ENCODE measurements around the gene AGMAT. TPM values are rescaled to one million over a fixed set of nuclear protein-coding genes. Genes with fewer than 3 reads are reported as not detected.

Gene AGMAT
- total RNA-seq, 1 donor from 2014 or later, result 58.0 TPM

DNA sequence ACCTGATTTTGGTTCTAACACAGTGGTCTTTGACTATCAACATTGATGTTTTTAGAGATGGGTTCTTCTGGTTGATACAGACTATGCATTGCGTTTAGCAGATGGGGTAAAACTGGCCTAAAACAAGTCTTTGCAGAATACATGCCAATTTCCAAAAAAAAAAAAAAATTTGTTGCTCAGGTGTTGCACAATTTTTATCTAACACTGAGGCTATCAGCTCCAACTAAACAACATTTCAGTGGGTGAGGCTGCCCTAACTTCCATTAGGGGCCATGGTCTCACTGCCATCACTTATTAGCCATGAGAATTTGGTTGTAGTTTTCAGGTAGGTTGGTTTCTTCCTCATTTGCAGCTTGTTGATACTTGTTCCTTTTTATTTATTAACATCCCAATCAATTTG lies 14.0 kb downstream of the AGMAT start:
- DNase-seq (ENCODE audit: low spot score), result no peak
- no peak for ATAC-seq

- ATAC-seq (no peak), DNase-seq (ENCODE audit: low spot score) (no peak)
These were observed 16.3 kb downstream of the AGMAT start for GRCh38 chr1:15568387-15569073.

- DNase-seq (ENCODE audit: low spot score) (peak; percentile 61), ATAC-seq (peak; percentile 91)
These were observed 25.6 kb downstream of the AGMAT start for GRCh38 chr1:15559189-15559810.

GRCh38 chr1:15558516-15558915 lies 26.3 kb downstream of the AGMAT start:
- DNase-seq (ENCODE audit: low spot score) (no peak), ATAC-seq (no peak)

DNA sequence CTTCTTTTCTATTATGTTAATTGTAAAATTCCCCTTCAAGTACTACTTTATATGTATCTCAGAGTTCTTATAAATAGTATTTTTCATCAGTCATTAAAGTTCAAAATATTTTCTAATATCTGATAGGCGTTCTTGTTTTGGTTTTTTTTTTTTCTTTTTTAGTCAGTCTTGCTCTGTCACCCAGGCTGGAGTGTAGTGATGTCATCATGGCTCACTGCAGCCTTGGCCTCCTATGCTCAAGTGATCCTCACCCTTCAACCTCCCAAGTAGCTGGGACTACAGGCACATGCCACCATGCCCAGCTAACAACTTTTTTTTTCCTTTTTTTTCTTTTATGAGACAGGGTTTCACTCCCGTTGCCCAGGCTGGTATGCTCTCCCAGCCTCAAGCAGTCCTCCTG lies 27.3 kb downstream of the AGMAT start:
- DNase-seq (ENCODE audit: low spot score), result peak; percentile 11
- ATAC-seq, result no peak

GRCh38 chr1:15557008-15557407 lies 27.8 kb downstream of the AGMAT start:
- ATAC-seq (no peak), DNase-seq (ENCODE audit: low spot score) (no peak)

DNA sequence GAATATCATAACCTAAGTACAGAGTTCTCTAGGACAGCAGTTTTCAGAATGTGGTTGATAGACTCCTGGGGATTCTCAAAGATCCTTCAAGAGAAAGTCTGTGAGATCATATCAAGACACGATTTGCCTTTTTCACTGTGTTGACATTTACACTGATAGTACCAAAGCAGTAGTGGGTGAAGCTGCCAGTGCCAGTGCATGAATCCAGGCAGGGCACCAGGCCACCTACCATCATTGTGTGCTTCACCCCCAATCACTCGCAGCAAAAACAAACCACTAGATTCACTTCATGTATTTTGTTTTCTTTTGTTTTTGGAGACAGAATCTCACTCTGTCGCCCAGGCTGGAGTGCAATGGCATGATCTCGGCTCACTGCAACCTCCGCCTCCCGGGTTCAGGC lies 34.3 kb downstream of the AGMAT start:
- ATAC-seq, result no peak
- DNase-seq (ENCODE audit: low spot score), result no peak

DNA sequence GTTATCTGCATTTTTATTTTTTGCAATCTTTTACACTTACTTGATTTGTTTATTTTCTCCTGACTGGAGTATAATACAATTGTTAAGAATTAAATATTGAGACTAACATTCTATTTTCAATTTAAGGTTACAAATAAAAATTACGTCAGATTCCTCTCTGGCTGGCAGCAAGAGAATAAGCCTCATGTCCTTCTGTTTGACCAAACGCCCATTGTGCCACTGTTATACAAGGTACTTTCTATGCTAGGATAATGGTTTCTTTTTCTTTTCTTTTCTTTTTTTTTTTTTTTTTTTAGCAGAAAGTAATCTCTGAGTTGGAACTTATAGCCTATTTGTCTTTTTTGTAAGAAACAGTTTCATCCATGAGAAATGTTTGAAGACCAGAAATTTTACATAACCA lies 38.2 kb downstream of the AGMAT start:
- DNase-seq (ENCODE audit: low spot score) (no peak), ATAC-seq (no peak)

DNA sequence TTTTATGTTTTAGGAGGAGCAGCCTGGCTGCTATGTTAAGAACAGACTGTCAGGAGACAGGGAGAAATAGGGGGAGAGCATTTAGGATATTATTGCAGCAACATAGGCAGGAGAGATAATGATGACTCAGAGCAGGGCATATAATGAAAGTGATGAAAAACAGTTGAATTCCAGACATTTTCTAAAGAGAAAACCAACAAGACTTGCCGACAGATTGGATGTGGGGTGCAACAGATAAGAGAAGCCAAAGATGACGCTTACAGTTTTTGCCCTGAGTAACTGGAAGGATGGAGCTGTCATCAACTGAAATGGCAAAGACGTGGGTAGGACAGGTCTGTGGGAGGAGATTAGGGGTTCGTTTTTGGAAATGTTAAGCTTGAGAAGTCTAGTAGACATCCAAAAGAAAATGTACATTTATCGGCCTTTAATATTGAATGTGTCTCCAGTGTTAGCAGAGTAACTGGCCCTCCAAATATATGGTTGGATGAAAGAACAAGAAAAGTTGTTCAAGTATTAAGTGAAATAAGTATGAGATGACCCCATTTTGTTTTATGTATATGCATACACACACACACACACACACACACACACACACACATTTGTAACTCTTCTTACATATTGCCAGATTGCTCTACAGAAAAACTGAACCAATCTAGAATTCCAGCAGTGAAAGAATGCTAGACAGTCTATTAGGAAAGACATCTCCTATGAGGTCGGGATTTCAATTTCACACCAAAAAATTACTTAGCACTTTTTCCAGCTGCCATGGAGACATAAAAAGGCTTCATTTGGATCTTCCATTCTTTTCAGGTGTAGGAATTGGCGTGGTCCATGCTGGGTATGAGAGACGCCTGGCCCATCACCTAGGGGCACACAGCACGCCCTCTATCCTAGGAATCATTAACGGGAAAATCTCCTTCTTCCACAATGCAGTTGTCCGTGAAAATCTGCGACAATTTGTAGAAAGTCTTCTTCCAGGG lies 41.0 kb downstream of the AGMAT start:
- DNase-seq (ENCODE audit: low spot score) (no peak), ATAC-seq (no peak)

- DNase-seq (ENCODE audit: low spot score) (no peak), ATAC-seq (no peak)
These were observed 41.6 kb downstream of the AGMAT start for GRCh38 chr1:15543251-15543588.

DNA sequence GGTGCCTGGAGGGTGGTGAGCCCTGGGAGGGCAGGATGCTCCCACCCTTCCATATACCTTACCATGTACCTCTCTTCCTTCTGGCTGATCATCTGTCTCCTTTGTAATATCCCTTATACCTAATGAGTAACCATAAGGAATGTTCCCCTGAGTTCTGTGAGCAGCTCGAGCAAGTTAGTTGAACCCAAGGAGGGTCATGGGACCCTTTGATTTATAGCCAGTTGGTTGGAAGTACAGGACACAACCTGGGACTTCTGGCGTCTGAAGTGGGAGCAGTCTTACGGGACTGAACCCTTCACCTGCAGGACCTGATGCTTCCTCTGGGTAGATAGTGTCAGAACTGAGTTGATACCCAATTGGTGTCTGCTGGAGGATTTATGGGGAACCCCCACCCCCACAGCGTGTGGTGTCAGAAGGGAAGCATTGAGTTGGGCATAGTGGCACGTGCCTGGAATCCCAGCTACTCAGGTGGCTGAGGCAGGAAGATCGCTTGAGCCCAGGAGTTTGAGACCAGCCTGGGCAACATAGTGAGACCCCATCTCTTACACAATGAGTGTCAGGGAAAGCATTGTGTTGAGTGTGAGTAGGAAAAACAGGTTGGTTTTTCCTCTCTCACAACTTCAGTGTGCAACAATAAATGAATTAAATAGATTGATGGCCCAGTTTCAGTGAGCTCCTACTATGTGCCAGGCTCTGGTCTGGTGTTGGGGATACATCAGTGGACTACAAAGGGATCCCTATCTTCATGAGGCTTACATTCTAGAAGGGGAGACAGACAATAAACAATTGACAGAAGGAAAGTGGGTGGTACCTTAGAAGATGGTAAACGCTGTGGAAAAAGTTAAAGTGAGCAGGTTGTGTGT lies 42.2 kb downstream of the AGMAT start:
- DNase-seq (ENCODE audit: low spot score), result no peak
- no peak for ATAC-seq

- no peak for ATAC-seq
These were observed 43.5 kb downstream of the AGMAT start for GRCh38 chr1:15541231-15541792.

GRCh38 chr1:15540186-15540585 lies 44.7 kb downstream of the AGMAT start:
- DNase-seq (ENCODE audit: low spot score) (peak; percentile 3), ATAC-seq (no peak)

More at GRCh38 chr1:15541231-15541792, 43.5 kb downstream of the AGMAT start:
- no peak for DNase-seq (ENCODE audit: low spot score)

DNA sequence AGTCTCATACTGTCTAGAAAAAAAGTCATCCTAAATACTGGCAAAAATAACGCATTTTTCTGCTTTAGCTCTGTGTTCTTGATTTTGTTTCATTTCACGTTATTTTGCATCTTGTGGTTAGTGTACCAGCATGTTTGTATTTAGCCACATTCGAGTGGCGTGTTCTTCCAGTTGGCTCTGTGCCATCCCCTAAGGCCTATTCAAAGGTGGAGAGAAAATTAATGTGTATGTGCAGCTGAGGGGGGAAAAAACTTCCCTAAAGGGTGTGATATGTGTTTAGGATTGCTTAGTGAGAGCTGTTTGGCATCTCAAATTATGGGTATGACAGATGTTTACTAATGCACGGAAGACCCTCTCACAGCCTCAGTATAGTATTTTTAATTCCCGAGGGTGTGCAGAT lies 46.1 kb downstream of the AGMAT start:
- DNase-seq (ENCODE audit: low spot score), result no peak

DNA sequence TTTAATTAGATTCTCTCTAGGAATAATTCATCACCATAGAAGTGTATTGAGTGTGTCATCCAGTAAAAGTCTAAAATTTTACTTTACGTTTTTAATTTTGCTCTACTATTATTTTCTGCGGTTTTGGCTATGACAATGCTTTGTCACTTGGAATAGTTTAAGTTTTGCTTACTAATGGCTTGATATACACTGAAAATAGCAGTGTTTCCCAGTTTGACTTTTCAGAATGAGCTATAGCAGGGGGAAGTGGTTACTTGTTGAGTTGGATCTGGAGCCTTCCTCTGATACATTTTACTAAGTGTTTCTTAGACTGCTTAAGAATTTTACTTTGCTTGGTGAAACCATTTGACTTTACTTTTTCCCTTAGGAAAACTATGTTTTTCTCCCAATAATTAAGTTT lies 53.2 kb downstream of the AGMAT start:
- DNase-seq (ENCODE audit: low spot score) (no peak), ATAC-seq (no peak)

More for the DNA sequence above, 46.1 kb downstream of the AGMAT start:
- no peak for ATAC-seq

- DNase-seq (ENCODE audit: low spot score), result no peak
- no peak for ATAC-seq
These were observed 53.8 kb downstream of the AGMAT start for GRCh38 chr1:15531003-15531402.

DNA sequence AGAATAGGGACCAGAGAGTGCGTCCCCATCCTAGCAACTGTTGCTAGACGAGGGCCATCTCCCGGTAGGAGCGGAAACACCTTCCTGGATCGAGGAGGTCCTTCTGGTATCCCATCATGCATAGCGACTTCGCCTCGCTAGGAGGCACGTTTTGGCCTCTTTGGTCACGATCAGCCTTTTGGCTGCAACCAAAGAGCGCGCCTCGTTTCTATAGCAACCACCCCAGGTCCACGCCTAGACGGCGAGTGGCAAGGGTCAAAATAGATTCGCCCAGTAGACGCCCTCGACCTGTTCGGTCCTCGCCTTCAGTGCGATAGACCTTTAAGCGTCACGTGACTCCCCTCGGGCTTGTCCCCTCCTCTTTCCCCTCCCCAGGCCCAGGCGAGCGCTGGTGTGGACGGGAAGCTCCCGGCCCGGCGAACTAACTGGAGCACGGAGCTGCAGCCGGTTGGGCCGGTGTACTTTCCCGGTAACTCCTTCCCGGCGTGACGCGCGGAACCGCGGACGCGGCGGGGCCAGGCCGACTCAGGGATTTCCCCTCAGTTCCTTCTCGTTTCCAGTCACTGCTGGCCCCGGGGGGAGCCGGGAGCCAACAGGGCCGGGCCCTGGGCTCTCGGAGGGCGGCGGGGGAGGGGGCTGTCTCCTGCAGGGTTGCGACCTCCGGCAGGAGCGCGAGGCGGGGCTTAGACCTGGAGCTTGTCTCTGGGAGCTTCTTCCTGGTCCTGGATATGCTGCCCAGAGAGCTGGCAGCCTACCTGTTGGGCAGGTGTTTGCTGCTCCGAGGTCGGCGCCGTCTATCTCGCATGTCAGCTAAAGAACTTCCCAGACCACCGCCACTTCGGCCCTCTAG lies 58.1 kb downstream of the AGMAT start, which contains the start of gene DNAJC16:
DNAJC16 (plus strand) TSS at position 359 of the 850 bp plus-strand sequence. CDS start 2,258 bp downstream, outside the sequence.
- peak; percentile 100 for DNase-seq (ENCODE audit: low spot score)

GRCh38 chr1:15526021-15526489 lies 58.8 kb downstream of the AGMAT start:
- DNase-seq (ENCODE audit: low spot score) (no peak), ATAC-seq (no peak)

More for the DNA sequence above, 58.1 kb downstream of the AGMAT start, which contains the start of gene DNAJC16:
- ATAC-seq, result peak; percentile 64
